ENCODE results near the gene CEACAM20.

Gene CEACAM20

GRCh38 chr19:44498988-44499387 is 30.5 kb downstream of the CEACAM20 start:
- TF ChIP-seq SIN3A (IDR thresholded peaks at IDR 0.05; ENCODE audit: borderline replicate concordance, insufficient read depth, low read length) (no peak), POLR2AphosphoS5 (IDR thresholded peaks at IDR 0.05; ENCODE audit: low read depth, low read length) (no peak), FOXP2 (optimal IDR thresholded peaks at IDR 0.05; ENCODE audit: borderline replicate concordance, extremely low read depth, extremely low read length, insufficient read depth) (no peak), TAF1 (IDR thresholded peaks at IDR 0.05; ENCODE audit: borderline replicate concordance, insufficient read depth, low read length) (no peak)
- TF ChIP-seq, protein P1, sequence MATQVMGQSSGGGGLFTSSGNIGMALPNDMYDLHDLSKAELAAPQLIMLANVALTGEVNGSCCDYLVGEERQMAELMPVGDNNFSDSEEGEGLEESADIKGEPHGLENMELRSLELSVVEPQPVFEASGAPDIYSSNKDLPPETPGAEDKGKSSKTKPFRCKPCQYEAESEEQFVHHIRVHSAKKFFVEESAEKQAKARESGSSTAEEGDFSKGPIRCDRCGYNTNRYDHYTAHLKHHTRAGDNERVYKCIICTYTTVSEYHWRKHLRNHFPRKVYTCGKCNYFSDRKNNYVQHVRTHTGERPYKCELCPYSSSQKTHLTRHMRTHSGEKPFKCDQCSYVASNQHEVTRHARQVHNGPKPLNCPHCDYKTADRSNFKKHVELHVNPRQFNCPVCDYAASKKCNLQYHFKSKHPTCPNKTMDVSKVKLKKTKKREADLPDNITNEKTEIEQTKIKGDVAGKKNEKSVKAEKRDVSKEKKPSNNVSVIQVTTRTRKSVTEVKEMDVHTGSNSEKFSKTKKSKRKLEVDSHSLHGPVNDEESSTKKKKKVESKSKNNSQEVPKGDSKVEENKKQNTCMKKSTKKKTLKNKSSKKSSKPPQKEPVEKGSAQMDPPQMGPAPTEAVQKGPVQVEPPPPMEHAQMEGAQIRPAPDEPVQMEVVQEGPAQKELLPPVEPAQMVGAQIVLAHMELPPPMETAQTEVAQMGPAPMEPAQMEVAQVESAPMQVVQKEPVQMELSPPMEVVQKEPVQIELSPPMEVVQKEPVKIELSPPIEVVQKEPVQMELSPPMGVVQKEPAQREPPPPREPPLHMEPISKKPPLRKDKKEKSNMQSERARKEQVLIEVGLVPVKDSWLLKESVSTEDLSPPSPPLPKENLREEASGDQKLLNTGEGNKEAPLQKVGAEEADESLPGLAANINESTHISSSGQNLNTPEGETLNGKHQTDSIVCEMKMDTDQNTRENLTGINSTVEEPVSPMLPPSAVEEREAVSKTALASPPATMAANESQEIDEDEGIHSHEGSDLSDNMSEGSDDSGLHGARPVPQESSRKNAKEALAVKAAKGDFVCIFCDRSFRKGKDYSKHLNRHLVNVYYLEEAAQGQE (IDR thresholded peaks at IDR 0.05; ENCODE audit: insufficient read depth in 1 of 2, low read depth in 2 of 2, low read length in 2 of 2): no peak

DNA sequence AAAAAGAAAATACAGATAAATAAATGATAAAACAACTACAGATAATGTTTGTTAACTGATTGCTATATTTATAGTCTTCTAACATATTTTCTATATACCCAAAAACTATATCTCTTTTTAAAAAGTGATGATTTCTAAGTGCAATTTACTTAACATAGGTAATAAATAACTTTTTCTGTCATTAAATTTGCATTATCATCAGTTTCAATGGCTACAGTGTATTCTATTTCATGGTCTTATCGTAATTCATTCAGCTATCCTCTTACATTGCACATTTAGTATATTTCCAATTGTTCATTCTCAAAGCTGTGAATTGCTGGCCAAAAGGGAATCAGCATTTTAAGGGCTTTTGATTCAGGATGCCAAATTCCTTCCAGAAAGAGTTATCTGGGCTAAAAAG is 32.8 kb downstream of the CEACAM20 start:
- TF ChIP-seq FOXP2 (optimal IDR thresholded peaks at IDR 0.05; ENCODE audit: borderline replicate concordance, extremely low read depth, extremely low read length, insufficient read depth): no peak
- TF ChIP-seq POLR2AphosphoS5 (IDR thresholded peaks at IDR 0.05; ENCODE audit: low read depth, low read length): no peak
- TF ChIP-seq TAF1 (IDR thresholded peaks at IDR 0.05; ENCODE audit: borderline replicate concordance, insufficient read depth, low read length): no peak
- TF ChIP-seq, protein P1 (IDR thresholded peaks at IDR 0.05; ENCODE audit: insufficient read depth in 1 of 2, low read depth in 2 of 2, low read length in 2 of 2): no peak
- TF ChIP-seq SIN3A (IDR thresholded peaks at IDR 0.05; ENCODE audit: borderline replicate concordance, insufficient read depth, low read length): no peak

DNA sequence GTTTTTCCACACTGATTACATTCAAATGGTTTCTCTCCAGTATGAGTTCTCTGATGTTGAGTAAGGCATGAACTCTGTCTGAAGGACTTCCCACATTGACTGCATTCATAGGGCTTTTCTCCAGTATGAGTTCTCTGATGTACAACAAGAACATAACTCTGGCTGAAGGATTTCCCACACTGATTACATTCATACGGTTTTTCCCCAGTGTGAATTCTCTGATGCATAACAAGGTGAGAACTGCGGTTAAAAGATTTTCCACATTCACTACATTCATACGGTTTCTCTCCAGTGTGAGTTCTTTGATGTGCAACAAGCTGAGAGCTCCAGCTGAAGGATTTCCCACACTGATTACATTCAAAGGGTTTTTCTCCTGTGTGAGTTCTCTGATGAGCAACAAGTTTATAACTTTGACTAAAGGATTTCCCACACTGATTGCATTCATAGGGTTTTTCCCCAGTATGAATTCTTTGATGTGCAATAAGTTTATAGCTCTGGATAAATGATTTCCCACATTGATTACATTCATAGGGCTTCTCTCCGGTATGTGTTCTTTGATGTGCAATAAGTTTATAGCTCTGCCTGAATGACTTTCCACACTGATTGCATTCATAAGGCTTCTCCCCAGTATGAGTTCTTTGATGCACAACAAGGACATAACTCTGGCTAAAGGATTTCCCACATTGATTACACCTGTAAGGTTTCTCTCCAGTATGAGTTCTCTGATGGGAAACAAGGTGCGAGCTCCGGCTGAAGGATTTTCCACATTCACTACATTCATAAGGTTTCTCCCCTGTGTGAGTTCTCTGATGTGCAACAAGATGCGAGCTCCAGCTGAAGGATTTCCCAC is 52.7 kb downstream of the CEACAM20 start:
- TF ChIP-seq POLR2AphosphoS5 (IDR thresholded peaks at IDR 0.05; ENCODE audit: low read depth, low read length) (no peak; the same call in 1 of the 2 replicates), TAF1 (IDR thresholded peaks at IDR 0.05; ENCODE audit: borderline replicate concordance, insufficient read depth, low read length) (no peak)
